K562 (cell line): ENCODE results near the gene RBM17. TPM values are rescaled to one million over a fixed set of nuclear protein-coding genes. Genes with fewer than 3 reads are reported as not detected.

Experiments
- ATAC-seq: fragments of 200-7000 bp; cut with Tn5 transposase; 3 replicates; pipeline ENCODE4 v1.9.1; 2020; ENCODE audit warnings: moderate library complexity
- BruUV-seq: library from RNA; stranded (reverse); fragments of 400-500 nt; replicated peaks from 2 replicates; lab custom pipeline; 2021; lab: Mats Ljungman, UMichigan
- CTCF ChIA-PET: fragments of 300-600 bp; formaldehyde crosslinking; extraction: SDS; loops from one replicate; lab custom pipeline; 2021; ENCODE audit warnings: low intra/inter-chr PET ratio; lab: Yijun Ruan, JAX
- POLR2A ChIA-PET: fragments of 300-600, 350-650 bp; sonication (Branson Sonifier 250); formaldehyde crosslinking; extraction: SDS; loops from one replicate; lab custom pipeline; 2021; ENCODE audit warnings: antibody characterized with exemption, inconsistent platforms; lab: Yijun Ruan, JAX
- DNase-seq, 4 experiments: peaks; one replicate each; pipeline versions ENCODE4 v3.0.0 to v3.0.0-alpha.2; 2011 to 2018; ENCODE audit warnings: low spot score in 3 of 4, mixed read lengths in 3 of 4; ENCODE audit errors: extremely low read depth in 1 of 4
- FAIRE-seq: peaks from 2 replicates; lab custom pipeline; 2011; peaks lifted over from hg19 to GRCh38; lab: Jason Lieb, UNC
- H2AFZ ChIP-seq: 2 replicates; pipeline ENCODE4 v1.6.0; 2011; ENCODE audit warnings: low read depth, low read length, control low read depth, inconsistent platforms
- H3K27ac ChIP-seq: fragments of 200-600 bp; 3 replicates; pipeline ENCODE4 v1.8.0; 2011; ENCODE audit warnings: low read depth, mild to moderate bottlenecking, control low read depth, inconsistent platforms, low read length, moderate library complexity, mixed read lengths; ENCODE audit errors: extremely low read depth
- H3K27me3 ChIP-seq, 2 experiments: fragments of 300-600 bp in 1 of 2; 2 replicates in 1 of 2; 3 replicates in 1 of 2; pipeline versions ENCODE4 v1.6.0 to v1.8.0; 2011; ENCODE audit warnings: inconsistent platforms in 2 of 2, low read length in 2 of 2, mild to moderate bottlenecking in 1 of 2, mixed read lengths in 1 of 2, moderate library complexity in 1 of 2; ENCODE audit not compliant: control insufficient read depth in 2 of 2, insufficient read depth in 2 of 2
- H3K36me3 ChIP-seq: fragments of 300-600 bp; 3 replicates; pipeline ENCODE4 v1.8.0; 2011; ENCODE audit warnings: mild to moderate bottlenecking, low read length, inconsistent platforms; ENCODE audit not compliant: control insufficient read depth, insufficient read depth
- H3K4me1 ChIP-seq, 2 experiments: fragments of 200-600 bp in 1 of 2; replicated peaks in 1 of 2; 2 replicates in 1 of 2; 3 replicates in 1 of 2; pipeline versions ENCODE4 v1.5.1 to v1.8.0; 2011; ENCODE audit warnings: inconsistent platforms in 2 of 2, low read length in 2 of 2, mild to moderate bottlenecking in 1 of 2, mixed read lengths in 1 of 2, moderate library complexity in 1 of 2; ENCODE audit not compliant: control insufficient read depth in 2 of 2, insufficient read depth in 2 of 2
- H3K4me2 ChIP-seq: 2 replicates; pipeline ENCODE4 v1.6.1; 2011; ENCODE audit warnings: low read length, control low read depth, inconsistent platforms, mixed read lengths; ENCODE audit not compliant: insufficient read depth
- H3K4me3 ChIP-seq: fragments of 200-600 bp; sonication (generic), shearing (Covaris generic); 2 replicates; pipeline ENCODE4 v1.5.1; 2016; ENCODE audit warnings: control low read depth, inconsistent platforms
- H3K79me2 ChIP-seq: fragments of 200-600 bp; 3 replicates; pipeline ENCODE4 v1.8.0; 2011; ENCODE audit warnings: low read length, inconsistent platforms; ENCODE audit not compliant: control insufficient read depth, insufficient read depth
- H3K9ac ChIP-seq, 2 experiments: 2 replicates each; pipeline versions ENCODE4 v1.6.0 to v1.6.1; 2011; ENCODE audit warnings: low read depth in 2 of 2, low read length in 2 of 2, control low read depth in 1 of 2, inconsistent platforms in 1 of 2, mild to moderate bottlenecking in 1 of 2, mixed read lengths in 1 of 2; ENCODE audit not compliant: insufficient read depth in 1 of 2
- H3K9me1 ChIP-seq: one replicate; pipeline ENCODE4 v1.6.0; 2011; ENCODE audit warnings: inconsistent platforms, mild to moderate bottlenecking, low read length, moderate library complexity; ENCODE audit not compliant: control insufficient read depth, insufficient read depth
- H3K9me3 ChIP-seq: replicated peaks from 2 replicates; pipeline ENCODE4 v1.5.1; 2011; ENCODE audit warnings: low read depth, low read length, inconsistent platforms; ENCODE audit not compliant: control insufficient read depth, insufficient read depth
- H4K20me1 ChIP-seq: replicated peaks from 2 replicates; pipeline ENCODE4 v1.6.1; 2011; ENCODE audit warnings: low read length, inconsistent platforms, mixed read lengths; ENCODE audit not compliant: control insufficient read depth, insufficient read depth
- PHB2 ChIP-seq: fragments of 450-650 bp; IDR thresholded peaks from 2 replicates; pipeline ENCODE4 v1.6.1; 2017; ENCODE audit warnings: low read depth
- PYGO2 ChIP-seq: fragments of 450-650 bp; IDR thresholded peaks from 2 replicates; pipeline ENCODE4 v1.6.1; 2016; ENCODE audit warnings: mild to moderate bottlenecking, missing genetic modification characterization, moderate library complexity, missing compliant biosample characterization
- ZNF184 ChIP-seq: sonication (generic); formaldehyde crosslinking; IDR thresholded peaks from 2 replicates; pipeline ENCODE4 v1.5.0; 2020; ENCODE audit warnings: missing genetic modification reagents
- whole genome bisulfite sequencing: fragments of 100-300 bp; shearing (Covaris generic); methylation state at CpG from one replicate; pipeline ENCODE4 v1.1.6; 2016; ENCODE audit warnings: low coverage, mixed read lengths; ENCODE audit not compliant: insufficient coverage; ENCODE audit errors: missing lambda C conversion rate; 5-methylcytosine and 5-hydroxymethylcytosine counted together
- in situ Hi-C: fragments of 300-500 bp; cut with MboI; formaldehyde crosslinking; loops from 4 replicates; pipeline ENCODE4 v1.15.0; 2018; ENCODE audit warnings: inconsistent platforms, mixed read lengths
- intact Hi-C: fragments of 100-400 bp; cut with micrococcal nuclease; formaldehyde crosslinking; loops from 2 replicates; pipeline ENCODE4 v1.14.2; 2022
- polyA plus RNA-seq, 8 experiments: library from polyadenylated mRNA; depleted of rRNA in 4 of 8; stranded (reverse) in 5 of 8; unstranded in 3 of 8; fragments of >200 nt; fragmentation: Nextera tagmentation in 2 of 8; fragmentation: Illumina TruSeq in 1 of 8; extraction: Ambion mirVana in 2 of 8; extraction: Trizol in 1 of 8; gene quantifications; 2 replicates each; pipeline versions ENCODE4 v1.2.1 to v1.2.3, GENCODE V29; 2011 to 2014; ENCODE audit warnings: inconsistent platforms in 1 of 8, missing spikeins in 1 of 8
- total RNA-seq, 7 experiments: library from RNA; depleted of rRNA in 6 of 7; stranded (reverse); fragments of >200 nt in 6 of 7; fragmentation: Illumina TruSeq in 2 of 7; extraction: Trizol in 2 of 7; gene quantifications; 2 replicates each; pipeline versions ENCODE4 v1.2.1 to v1.2.3, GENCODE V29; 2011 to 2021; ENCODE audit warnings: low replicate concordance in 1 of 7

RBM17 gene
- total and polyA plus RNA-seq, 9 of the 15 experiments (the other 6 are each of a cell fraction or from before 2014, with no cell fraction given), result 23.6 to 217 (median 124) TPM

GRCh38 chr10:6055929-6056328 lies 32.9 kb upstream of the RBM17 start (continued):
- no peak for TF ChIP-seq ZNF184 (CRISPR knock-in tag)
- no peak for TF ChIP-seq PHB2

DNA sequence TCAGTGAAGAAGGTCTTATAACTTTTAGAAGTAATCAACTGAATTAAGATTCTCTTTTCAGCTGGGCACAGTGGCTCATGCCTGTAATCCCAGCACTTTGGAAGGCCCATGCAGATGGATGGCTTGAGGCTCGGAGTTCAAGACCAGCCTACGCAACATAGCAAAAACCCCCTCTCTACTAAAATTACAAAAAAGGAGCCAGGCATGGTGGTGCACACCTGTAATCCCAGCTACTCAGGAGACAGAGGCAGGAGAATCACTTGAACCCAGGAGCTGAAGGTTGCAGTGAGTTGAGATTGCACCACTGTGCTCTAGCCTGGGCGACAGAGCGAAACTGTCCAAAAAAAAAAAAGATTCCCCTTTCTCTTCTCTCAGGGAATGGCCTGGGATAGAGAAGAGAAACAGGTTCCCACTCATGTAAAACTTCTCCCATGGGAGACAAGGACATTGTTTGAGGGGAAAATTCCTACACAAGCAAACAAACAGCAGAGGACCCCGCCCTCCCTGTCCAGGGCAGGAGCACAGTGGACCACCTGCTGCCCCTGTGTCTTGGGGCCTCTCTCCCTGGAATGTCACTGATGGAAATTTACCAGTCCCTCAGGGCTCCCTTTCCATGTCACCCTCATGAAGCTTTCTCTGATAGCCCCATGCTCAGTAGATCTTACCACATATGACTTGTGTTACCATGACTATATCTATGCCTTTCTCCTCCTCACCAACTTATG lies 32.3 kb upstream of the RBM17 start:
- Histone ChIP-seq H3K4me3 (no peak overlapping the region), H2AFZ (no peak overlapping the region), H3K4me1 (peaks cover 7 to 12% of the 10 kb centered on the region in 2 experiments), H3K9me3 (no peaks in the 10 kb centered on the region), H3K4me2 (no peak overlapping the region), H3K36me3 (no peaks in the 10 kb centered on the region), H3K9me1 (no peaks in the 10 kb centered on the region), H3K27me3 (peaks cover 0 to 16% of the 10 kb centered on the region in 2 experiments; a peak in 2 of 5 replicates), H3K9ac (no peak overlapping the region), H3K27ac (no peak overlapping the region), H4K20me1 (no peaks in the 10 kb centered on the region), H3K79me2 (no peaks in the 10 kb centered on the region)
- ChIA-PET POLR2A (interaction anchor here (1.0 kb wide), 1 partner anchor 18 kb away, joined by 4 read pairs; no protein-coding TSS in a partner anchor), CTCF (no interaction called here)
- TF ChIP-seq PYGO2 (tag), result no peak
- no peak for ATAC-seq
- WGBS, result 36% methylated on average over 4 of the region's 5 CpGs
- DNase-seq, result no peak
- in situ Hi-C loops, result no loop called here
- BruUV-seq, result no TSS peak
- intact Hi-C loops, result no loop called here
- no peak for FAIRE-seq
